Body of pancreas (tissue), 4 donors: Measurements from ENCODE around the gene RPS21.

Experiments used
- POLR2A ChIP-seq, 3 donors: fragments of 450-650 bp; IDR thresholded peaks; one replicate each; pipeline ENCODE4 v1.6.1; 2016; ENCODE audit warnings: antibody characterized with exemption in 3 of 3, mild to moderate bottlenecking in 2 of 3
- TF ChIP-seq, protein P1 (sequence below), 7 experiments: fragments of 450-650 bp in 4 of 7; fragments of 200-600 bp in 3 of 7; sonication (generic) in 3 of 7; IDR thresholded peaks; one replicate each; pipeline ENCODE4 v1.5.1; 2016 to 2019; ENCODE audit warnings: antibody characterized with exemption in 7 of 7

DNA sequence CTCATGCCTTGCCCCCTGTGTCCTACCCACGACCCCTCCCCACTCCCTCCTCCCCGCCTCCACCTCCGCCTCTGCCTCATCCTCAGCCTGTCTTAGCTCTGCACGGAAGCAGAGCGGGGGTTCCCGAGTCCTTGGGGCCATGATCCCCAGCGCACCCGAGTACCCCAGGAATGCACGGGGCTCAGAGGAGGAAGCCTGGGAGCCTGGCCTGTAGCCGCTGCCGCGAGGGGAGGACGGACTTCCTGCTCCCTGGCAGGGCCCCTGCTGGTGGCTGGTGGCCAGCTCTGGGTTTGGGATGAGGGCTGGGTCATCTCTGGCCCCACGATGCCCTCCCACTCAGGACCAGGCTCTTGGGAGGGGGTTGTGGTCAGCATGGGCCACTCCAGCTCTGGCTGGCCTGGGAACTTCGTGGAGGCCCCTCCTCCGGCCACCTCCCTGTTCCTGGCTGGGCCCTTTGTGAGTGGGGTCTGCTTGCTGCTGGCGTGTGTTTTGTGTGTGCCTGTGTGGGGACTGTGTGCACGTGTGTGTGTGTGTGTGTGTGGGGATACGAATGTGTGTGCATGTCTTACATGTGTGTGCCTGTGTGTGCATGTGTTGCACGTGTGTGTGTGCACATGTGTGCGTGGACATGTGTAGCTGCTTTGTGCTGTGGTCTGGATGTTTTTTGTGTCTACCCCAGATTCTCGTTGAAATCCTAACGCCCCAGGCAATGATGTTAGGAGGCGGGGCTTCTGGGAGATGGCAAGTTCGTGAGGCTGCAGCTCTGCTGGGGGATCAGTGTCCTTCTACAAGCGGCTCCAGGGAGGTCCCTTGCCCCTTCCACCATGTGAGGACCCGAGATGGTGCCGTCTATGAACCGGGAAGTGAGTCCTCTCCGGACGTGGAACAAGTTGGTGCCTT lies 41.7 kb downstream of the RPS21 start:
- TF ChIP-seq, protein P1, sequence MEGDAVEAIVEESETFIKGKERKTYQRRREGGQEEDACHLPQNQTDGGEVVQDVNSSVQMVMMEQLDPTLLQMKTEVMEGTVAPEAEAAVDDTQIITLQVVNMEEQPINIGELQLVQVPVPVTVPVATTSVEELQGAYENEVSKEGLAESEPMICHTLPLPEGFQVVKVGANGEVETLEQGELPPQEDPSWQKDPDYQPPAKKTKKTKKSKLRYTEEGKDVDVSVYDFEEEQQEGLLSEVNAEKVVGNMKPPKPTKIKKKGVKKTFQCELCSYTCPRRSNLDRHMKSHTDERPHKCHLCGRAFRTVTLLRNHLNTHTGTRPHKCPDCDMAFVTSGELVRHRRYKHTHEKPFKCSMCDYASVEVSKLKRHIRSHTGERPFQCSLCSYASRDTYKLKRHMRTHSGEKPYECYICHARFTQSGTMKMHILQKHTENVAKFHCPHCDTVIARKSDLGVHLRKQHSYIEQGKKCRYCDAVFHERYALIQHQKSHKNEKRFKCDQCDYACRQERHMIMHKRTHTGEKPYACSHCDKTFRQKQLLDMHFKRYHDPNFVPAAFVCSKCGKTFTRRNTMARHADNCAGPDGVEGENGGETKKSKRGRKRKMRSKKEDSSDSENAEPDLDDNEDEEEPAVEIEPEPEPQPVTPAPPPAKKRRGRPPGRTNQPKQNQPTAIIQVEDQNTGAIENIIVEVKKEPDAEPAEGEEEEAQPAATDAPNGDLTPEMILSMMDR (IDR thresholded peaks at IDR 0.05), result no peak
- TF ChIP-seq POLR2A (IDR thresholded peaks at IDR 0.05), result no peak
